Neural crest cell (in vitro differentiated cells): Measurements from ENCODE around the gene KCNIP3. TPM values are rescaled to one million over a fixed set of nuclear protein-coding genes. Genes with fewer than 3 reads are reported as not detected.
A peak's percentile ranks its signal among the peaks of the same experiment; 100 is the strongest.
"Not testable (repeated sequence)": the region's sequence is repeated elsewhere in the genome, so short reads cannot be mapped to it uniquely, and the experiment has no call there.

Experiments
- DNase-seq: peaks from one replicate; pipeline ENCODE4 v3.0.0; 2021; ENCODE audit warnings: low read depth, mixed read lengths, low spot score
- H3K27ac Mint-ChIP-seq: one replicate; pipeline ENCODE4 v1.8.0; 2021; ENCODE audit warnings: mild to moderate bottlenecking, mixed read lengths; ENCODE audit not compliant: unreplicated experiment
- H3K27me3 Mint-ChIP-seq: 2 replicates; pipeline ENCODE4 v1.8.0; 2021; ENCODE audit warnings: low read depth, mild to moderate bottlenecking, mixed read lengths
- H3K36me3 Mint-ChIP-seq: 2 replicates; pipeline ENCODE4 v1.8.0; 2021; ENCODE audit warnings: low read depth, mild to moderate bottlenecking, mixed read lengths
- H3K4me1 Mint-ChIP-seq: 2 replicates; pipeline ENCODE4 v1.8.0; 2021; ENCODE audit warnings: mixed read lengths
- H3K4me3 Mint-ChIP-seq: one replicate; pipeline ENCODE4 v1.8.0; 2021; ENCODE audit warnings: mild to moderate bottlenecking, mixed read lengths
- H3K9me3 Mint-ChIP-seq: 2 replicates; pipeline ENCODE4 v1.8.0; 2021; ENCODE audit warnings: mixed read lengths
- CTCF ChIP-seq: fragments of 200-600 bp; sonication (generic); conservative IDR thresholded peaks from 2 replicates; pipeline ENCODE4 v1.5.0; 2021; ENCODE audit warnings: antibody characterized with exemption, mild to moderate bottlenecking
- total RNA-seq: library from RNA; stranded (reverse); gene quantifications from 2 replicates; pipeline ENCODE4 v1.2.1, GENCODE V29; 2021

Gene KCNIP3
- total RNA-seq, 1 donor from 2014 or later = 2.9 TPM

- Mint-ChIP-seq H3K27ac (peak overlapping the region; percentile 84), H3K27me3 (no peaks in the 10 kb centered on the region), H3K36me3 (no peaks in the 10 kb centered on the region), H3K4me3 (no peak overlapping the region), H3K4me1 (peaks cover 12% of the 10 kb centered on the region), H3K9me3 (no peaks in the 10 kb centered on the region)
- TF ChIP-seq CTCF = no peak
- no peak for DNase-seq
Measured at GRCh38 chr2:95269036-95269680, 28.0 kb upstream of the KCNIP3 start.

- not testable (repeated sequence) for H3K9me3 Mint-ChIP-seq, DNase-seq, H3K27me3 Mint-ChIP-seq, H3K36me3 Mint-ChIP-seq, H3K27ac Mint-ChIP-seq, H3K4me3 Mint-ChIP-seq
- H3K4me1 Mint-ChIP-seq = peaks cover 12% of the 10 kb centered on the region
Measured at GRCh38 chr2:95269745-95270144, 27.4 kb upstream of the KCNIP3 start.

GRCh38 chr2:95270541-95271081 lies 26.5 kb upstream of the KCNIP3 start:
- H3K9me3 Mint-ChIP-seq = no peaks in the 10 kb centered on the region
- peaks cover 12% of the 10 kb centered on the region for H3K4me1 Mint-ChIP-seq

GRCh38 chr2:95271381-95271971 lies 25.7 kb upstream of the KCNIP3 start:
- Mint-ChIP-seq H3K27ac (no peak overlapping the region), H3K4me3 (no peak overlapping the region), H3K36me3 (no peaks in the 10 kb centered on the region), H3K9me3 (no peaks in the 10 kb centered on the region), H3K4me1 (peaks cover 12% of the 10 kb centered on the region), H3K27me3 (no peaks in the 10 kb centered on the region)
- DNase-seq = no peak
- TF ChIP-seq CTCF = no peak

More at GRCh38 chr2:95270541-95271081, 26.5 kb upstream of the KCNIP3 start:
- Mint-ChIP-seq H3K27me3 (no peaks in the 10 kb centered on the region), H3K4me3 (no peak overlapping the region), H3K27ac (no peak overlapping the region), H3K36me3 (no peaks in the 10 kb centered on the region)
- TF ChIP-seq CTCF = no peak
- no peak for DNase-seq

GRCh38 chr2:95272299-95272751 lies 24.8 kb upstream of the KCNIP3 start:
- Mint-ChIP-seq H3K4me1 (peaks cover 12% of the 10 kb centered on the region), H3K4me3 (no peak overlapping the region), H3K27ac (no peak overlapping the region), H3K9me3 (no peaks in the 10 kb centered on the region), H3K27me3 (no peaks in the 10 kb centered on the region), H3K36me3 (no peaks in the 10 kb centered on the region)
- no peak for TF ChIP-seq CTCF
- DNase-seq = no peak

- Mint-ChIP-seq H3K4me1 (peaks cover 8% of the 10 kb centered on the region), H3K27me3 (no peaks in the 10 kb centered on the region), H3K4me3 (no peak overlapping the region), H3K9me3 (no peaks in the 10 kb centered on the region), H3K27ac (no peak overlapping the region), H3K36me3 (no peaks in the 10 kb centered on the region)
- TF ChIP-seq CTCF = no peak
- no peak for DNase-seq
Measured at GRCh38 chr2:95272781-95273180, 24.4 kb upstream of the KCNIP3 start.
